Iris pigment epithelial cell (primary cell): ENCODE measurements around the gene ADNP2.

Experiments used
- DNase-seq: peaks from one replicate; pipeline ENCODE4 v3.0.0-alpha.2; 2011; ENCODE audit warnings: low read depth

The ADNP2 gene

DNA sequence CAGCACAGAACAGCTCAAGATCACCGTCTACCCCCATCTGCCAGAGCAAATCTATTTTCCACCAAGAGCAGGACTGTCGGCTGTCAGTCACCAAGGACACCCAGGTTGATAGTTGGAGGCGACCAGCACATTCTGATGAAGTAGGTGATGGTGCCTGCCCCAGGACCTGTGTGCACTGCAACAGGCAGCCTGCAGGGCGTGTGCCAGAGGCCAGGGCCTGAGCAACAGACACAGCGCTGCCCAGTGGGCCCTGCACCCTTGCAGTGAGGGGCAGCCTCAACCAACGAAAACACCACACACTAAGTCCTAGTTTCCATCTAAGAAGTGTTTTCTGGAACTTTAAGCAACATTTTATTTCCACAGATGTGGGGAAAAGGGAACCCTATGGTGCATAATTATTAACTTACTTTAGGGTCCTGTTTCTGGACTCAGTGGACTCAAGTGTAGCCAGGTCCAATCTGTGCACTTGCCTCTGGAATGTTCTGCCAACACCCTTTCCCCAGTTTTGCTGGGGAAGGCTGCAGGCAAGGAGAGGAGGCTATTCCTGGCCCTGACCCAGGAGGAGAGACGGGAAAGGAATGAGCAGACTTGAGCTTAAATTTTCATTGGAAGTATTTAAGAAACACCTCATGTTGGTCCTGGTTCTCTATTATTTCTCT lies 61.5 kb downstream of the ADNP2 start:
- DNase-seq, result no peak

DNA sequence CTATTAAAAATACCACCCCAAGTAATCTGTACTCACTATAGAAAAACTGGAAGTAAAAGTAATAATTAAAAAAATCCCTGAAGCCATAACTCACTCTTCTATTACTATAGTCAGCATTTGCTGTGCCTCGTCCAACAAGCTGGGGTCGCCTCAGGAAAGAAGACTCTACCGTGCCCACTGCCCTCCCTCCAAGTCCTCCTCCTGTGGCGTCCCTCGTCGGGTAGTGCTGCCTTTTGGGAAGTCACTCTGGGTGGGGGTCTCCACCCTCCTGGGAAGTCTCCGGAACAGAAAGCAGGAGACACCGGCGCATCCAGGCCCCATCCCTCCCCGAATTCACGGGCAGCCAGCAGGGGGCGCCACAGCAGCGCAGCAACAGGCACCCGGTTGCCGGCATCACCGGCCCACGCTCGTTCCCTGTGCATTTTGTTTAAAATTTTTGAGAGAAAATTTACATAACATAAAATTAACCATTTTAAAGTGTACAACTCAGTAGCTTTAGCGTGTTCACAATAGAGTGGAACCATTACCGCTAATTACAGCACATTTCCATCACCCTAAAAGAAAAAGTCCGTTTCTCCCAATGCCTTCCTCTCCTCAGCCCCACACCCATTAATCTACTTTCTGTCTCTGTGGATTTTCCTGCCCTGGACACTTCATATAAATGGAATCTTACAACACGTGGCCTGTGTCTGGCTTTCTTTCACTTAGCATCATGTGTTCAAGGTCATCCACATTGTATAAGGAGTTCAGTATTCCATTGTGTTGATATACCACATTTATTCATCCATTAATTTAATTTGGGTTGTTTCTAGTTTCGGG lies 62.2 kb downstream of the ADNP2 start:
- DNase-seq, result peak; percentile 63

DNA sequence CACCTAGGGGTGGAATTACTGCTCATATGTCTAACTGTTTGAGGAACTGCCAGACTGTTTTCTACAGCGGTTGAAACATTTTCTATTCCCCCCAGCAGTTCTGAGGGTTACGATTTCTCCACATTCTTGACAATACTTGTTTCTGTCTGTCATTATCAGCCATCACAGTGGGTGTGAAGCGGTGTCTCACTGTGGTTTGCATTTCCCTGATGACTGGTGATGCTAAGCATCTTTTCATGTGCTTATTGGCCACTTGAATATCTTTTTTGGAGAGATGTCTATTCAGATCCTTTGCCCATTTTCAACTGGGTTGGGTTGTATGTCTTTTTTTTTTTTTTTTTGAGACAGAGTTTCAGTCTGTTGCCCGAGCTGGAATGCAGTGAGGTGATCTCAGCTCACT lies 63.0 kb downstream of the ADNP2 start:
- no peak for DNase-seq

- no peak for DNase-seq
Observed at GRCh38 chr18:80173060-80173459, 64.0 kb downstream of the ADNP2 start.

GRCh38 chr18:80175451-80176204 lies 66.6 kb downstream of the ADNP2 start:
- DNase-seq, result no peak

DNA sequence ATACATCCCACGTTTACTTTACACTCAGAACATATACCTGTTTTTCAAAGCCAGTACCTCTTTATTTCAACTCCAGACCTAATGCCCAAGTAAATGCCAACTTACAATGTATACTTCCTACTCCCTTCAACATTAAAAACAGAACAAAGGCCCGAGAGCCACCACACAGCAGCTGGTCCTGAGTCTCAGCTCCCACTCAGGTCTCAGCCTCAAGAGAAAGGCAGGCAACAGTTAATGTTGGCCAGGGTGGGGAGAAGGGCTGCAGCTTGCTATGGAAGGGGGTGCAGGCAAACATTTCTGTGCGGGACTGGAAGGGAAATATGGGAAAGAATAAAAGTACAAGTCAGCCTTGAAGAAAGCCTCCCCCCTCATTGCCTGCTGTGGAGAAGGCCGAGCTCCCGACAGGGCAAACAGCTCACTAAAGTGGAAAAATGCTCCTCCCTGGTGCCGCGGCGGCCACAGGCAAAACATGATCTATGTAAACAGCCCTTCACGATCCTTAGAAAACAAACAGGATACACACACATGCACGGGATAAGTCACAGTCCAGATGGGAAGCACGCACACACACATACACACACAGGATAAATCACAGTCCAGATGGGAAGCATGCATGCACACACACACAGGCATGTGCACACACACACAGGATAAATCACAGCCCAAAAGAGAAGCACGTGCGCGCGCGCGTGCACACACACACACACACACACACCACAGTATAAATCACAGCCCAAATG lies 67.4 kb downstream of the ADNP2 start:
- DNase-seq, result peak; percentile 10

GRCh38 chr18:80177128-80177527 lies 68.1 kb downstream of the ADNP2 start:
- DNase-seq, result no peak

DNA sequence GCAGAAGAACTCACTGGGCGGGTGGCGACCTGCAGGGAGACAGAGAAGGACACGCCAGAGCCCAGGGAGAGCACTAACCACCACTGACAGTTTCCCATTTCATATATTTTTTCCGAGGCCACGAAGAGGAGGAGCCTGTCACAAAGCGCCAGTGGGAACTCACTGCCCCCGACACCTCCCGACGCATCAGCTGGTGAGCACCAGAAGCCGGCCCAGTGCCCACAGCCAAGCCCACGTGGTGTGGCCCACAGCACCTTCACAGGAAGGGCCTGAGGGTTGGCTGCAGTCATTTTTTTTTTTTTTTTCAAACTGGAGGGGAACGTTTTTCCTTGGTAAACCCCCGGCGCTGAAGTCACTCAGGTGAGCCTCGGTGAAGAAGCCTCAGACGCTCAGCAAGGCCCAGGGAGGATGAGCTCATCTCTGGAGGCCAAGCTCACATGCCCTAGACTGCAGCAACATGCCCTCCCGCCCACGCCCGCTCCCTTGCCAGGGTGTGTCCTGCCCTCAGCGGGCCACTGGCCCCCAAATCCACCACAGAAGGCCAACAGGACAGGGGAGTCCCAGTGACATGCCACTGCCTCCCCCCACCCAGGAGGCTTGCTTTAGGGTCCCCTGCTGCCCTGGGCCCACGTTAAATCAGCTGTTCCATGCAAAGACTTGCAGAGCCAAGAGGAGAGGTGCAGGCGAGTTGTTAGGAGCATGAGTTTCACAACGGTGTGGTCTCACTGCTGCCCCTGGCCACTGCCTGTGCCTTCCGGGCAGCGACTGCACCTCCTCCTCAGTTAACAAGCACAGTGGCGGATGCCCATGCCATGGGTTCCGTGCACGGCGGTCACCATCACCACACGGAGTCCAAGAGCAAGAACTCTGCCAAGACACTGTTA lies 70.1 kb downstream of the ADNP2 start:
- no peak for DNase-seq

DNA sequence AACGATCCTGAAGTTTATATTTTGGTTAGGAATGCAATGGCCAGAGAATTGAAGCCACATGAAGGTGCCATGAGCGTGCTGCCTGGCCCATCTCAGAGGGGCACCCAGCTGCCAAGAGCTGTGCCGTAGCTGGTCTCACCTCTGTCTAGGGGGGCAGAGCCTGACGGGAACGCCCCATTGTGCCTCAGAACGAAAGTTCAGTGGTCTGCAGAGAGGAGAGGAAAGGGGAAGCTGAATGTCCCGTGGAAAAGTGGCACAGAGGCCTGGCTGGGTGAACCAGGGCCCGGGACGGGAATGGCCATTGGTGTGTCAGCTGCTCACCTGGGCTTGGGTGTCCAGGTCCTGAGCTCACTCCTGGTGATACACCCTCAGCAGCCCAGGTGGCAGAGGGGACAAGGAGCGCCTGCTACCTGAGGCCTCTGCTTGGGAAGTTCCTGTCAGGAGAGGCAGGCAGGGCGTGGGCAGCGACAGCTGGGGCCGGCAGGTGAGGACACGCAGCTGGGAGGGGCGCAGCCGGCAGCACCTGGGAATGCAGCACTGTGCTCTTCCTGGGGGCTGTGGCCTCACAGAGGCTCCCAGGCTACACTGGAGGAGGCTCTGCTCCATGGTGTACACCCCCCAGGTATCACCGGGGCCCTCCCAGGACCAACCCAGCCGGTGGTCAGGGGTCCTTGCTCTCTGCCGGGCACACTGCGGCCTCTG lies 70.9 kb downstream of the ADNP2 start:
- no peak for DNase-seq

- DNase-seq, result no peak
Observed at GRCh38 chr18:80180778-80181564, 71.9 kb downstream of the ADNP2 start.

GRCh38 chr18:80181642-80182461 lies 72.8 kb downstream of the ADNP2 start:
- DNase-seq, result no peak

- no peak for DNase-seq
Observed at GRCh38 chr18:80182855-80183254, 73.8 kb downstream of the ADNP2 start.

DNA sequence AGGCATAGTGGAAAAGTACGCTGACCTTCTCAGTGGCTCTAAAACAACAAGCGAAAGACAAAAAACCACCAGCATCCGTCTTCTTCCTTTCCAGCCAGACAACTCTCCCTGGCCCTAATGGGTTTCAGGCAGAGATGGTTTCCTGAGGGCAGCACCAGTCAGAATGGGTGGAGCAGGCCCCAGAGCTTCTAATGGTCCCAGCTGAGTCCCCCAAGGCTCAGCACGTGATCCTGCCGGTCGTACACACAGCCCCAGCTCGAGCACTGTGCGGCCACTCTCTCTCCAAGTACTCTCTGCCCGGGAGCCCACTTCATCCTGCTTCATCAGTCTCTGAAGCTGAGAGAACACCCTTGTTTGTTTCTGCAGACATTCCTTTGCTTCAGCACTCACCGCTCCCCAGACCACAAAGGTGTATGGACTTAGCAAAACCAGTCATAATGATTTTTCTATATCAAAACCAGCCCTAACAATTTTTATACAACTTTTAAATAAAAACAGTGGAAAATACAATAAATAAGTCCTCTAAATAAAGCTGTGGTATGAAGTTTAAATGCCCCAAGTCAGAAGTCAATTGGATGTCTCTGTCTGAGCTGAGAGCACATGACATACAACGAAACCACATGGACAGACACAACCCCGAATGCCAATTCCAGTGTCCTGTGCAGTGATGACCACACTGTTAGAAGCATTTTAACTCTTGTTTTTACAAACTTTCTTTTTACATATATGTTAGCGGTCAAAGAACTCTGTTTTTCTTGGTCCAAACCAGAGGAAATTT lies 74.4 kb downstream of the ADNP2 start:
- DNase-seq, result no peak

GRCh38 chr18:80184243-80184772 lies 75.2 kb downstream of the ADNP2 start:
- DNase-seq, result no peak

- no peak for DNase-seq
Observed at GRCh38 chr18:80185545-80185944, 76.5 kb downstream of the ADNP2 start.

GRCh38 chr18:80187956-80188642 lies 79.0 kb downstream of the ADNP2 start:
- no peak for DNase-seq
